WTC11 (cell line): ENCODE measurements around the gene NPAT. TPM values are rescaled to one million over a fixed set of nuclear protein-coding genes. Genes with fewer than 3 reads are reported as not detected.

Experiments
- AFF4 ChIP-seq: sonication (generic); formaldehyde crosslinking; IDR thresholded peaks from 2 replicates; pipeline ENCODE4 v1.8.1; 2023; ENCODE audit warnings: mild to moderate bottlenecking, missing genetic modification reagents, borderline replicate concordance
- ARID4B ChIP-seq: sonication (generic); formaldehyde crosslinking; IDR thresholded peaks from 2 replicates; pipeline ENCODE4 v1.8.0; 2023; ENCODE audit warnings: missing genetic modification reagents, mild to moderate bottlenecking, borderline replicate concordance
- ATF6 ChIP-seq: sonication (generic); formaldehyde crosslinking; IDR thresholded peaks from 2 replicates; pipeline ENCODE4 v1.8.1; 2023; ENCODE audit warnings: mild to moderate bottlenecking, missing genetic modification reagents
- CDX4 ChIP-seq: fragments of 250-450 bp; sonication (Bioruptor Pico); IDR thresholded peaks from 2 replicates; pipeline ENCODE4 v1.9.0; 2021; ENCODE audit warnings: moderate library complexity, mild to moderate bottlenecking, inconsistent platforms, borderline replicate concordance
- E2F4 ChIP-seq: sonication (generic); formaldehyde crosslinking; IDR thresholded peaks from 2 replicates; pipeline ENCODE4 v1.8.1; 2022; ENCODE audit warnings: low read depth, mild to moderate bottlenecking, moderate library complexity, missing genetic modification reagents, borderline replicate concordance
- EMX1 ChIP-seq: fragments of 250-450 bp; sonication (Bioruptor Pico); IDR thresholded peaks from 2 replicates; pipeline ENCODE4 v1.8.0; 2021; ENCODE audit warnings: mild to moderate bottlenecking
- HMGXB4 ChIP-seq: sonication (generic); formaldehyde crosslinking; IDR thresholded peaks from 2 replicates; pipeline ENCODE4 v1.8.1; 2023; ENCODE audit warnings: mild to moderate bottlenecking, moderate library complexity, missing genetic modification reagents
- OVOL2 ChIP-seq: fragments of 250-450 bp; sonication (Bioruptor Pico); IDR thresholded peaks from 2 replicates; pipeline ENCODE4 v1.9.0; 2021; ENCODE audit warnings: mild to moderate bottlenecking, borderline replicate concordance
- TCF7 ChIP-seq: sonication (generic); formaldehyde crosslinking; IDR thresholded peaks from 2 replicates; pipeline ENCODE4 v1.8.0; 2022; ENCODE audit warnings: mild to moderate bottlenecking, low read depth, missing genetic modification reagents, moderate library complexity
- ZNF219 ChIP-seq: sonication (generic); formaldehyde crosslinking; IDR thresholded peaks from 2 replicates; pipeline ENCODE4 v1.8.0; 2023; ENCODE audit warnings: missing genetic modification reagents, mild to moderate bottlenecking, borderline replicate concordance
- ZNF425 ChIP-seq: fragments of 250-450 bp; sonication (Bioruptor Pico); conservative IDR thresholded peaks from 2 replicates; pipeline ENCODE4 v1.9.0; 2021; ENCODE audit warnings: mild to moderate bottlenecking
- total RNA-seq: library from RNA; stranded (reverse); gene quantifications from 3 replicates; pipeline ENCODE4 v1.2.3, GENCODE V29; 2021

The NPAT gene
- total RNA-seq, 1 experiment from 2014 or later: 17.2 TPM

GRCh38 chr11:108206969-108207682 is 15.3 kb downstream of the NPAT start (continued):
- TF ChIP-seq AFF4 (no peak), E2F4 (CRISPR knock-in tag) (no peak), OVOL2 (CRISPR knock-in tag) (no peak), TCF7 (CRISPR knock-in tag) (no peak), ATF6 (CRISPR knock-in tag) (no peak), ZNF219 (no peak), HMGXB4 (CRISPR knock-in tag) (no peak), EMX1 (CRISPR knock-in tag) (no peak), ZNF425 (no peak), ARID4B (CRISPR knock-in tag) (no peak), CDX4 (no peak)
